Measurements from ENCODE around the gene KRTAP4-4.

The KRTAP4-4 gene

GRCh38 chr17:41168121-41168520, 7.6 kb upstream of the KRTAP4-4 start, which contains the start of gene KRTAP4-3:
Gene KRTAP4-3, minus strand, starts transcription at chr17:41168221. Its CDS starts 49 bp downstream, at chr17:41168172.
- TF ChIP-seq GATA2 (IDR thresholded peaks at IDR 0.05; ENCODE audit: low read depth, low read length) = no peak
- TF ChIP-seq GATA3 (IDR thresholded peaks at IDR 0.05; ENCODE audit: low read depth, low read length) = no peak

- TF ChIP-seq GATA2 (IDR thresholded peaks at IDR 0.05; ENCODE audit: low read depth, low read length) (no peak), GATA3 (IDR thresholded peaks at IDR 0.05; ENCODE audit: low read depth, low read length) (no peak)
Observed at GRCh38 chr17:41167561-41167960, 7.0 kb upstream of the KRTAP4-4 start.

- TF ChIP-seq GATA2 (IDR thresholded peaks at IDR 0.05; ENCODE audit: low read depth, low read length) = no peak
- TF ChIP-seq GATA3 (IDR thresholded peaks at IDR 0.05; ENCODE audit: low read depth, low read length) = no peak
Observed at GRCh38 chr17:41163828-41164227, 3.3 kb upstream of the KRTAP4-4 start.

GRCh38 chr17:41153856-41154255, 6.7 kb downstream of the KRTAP4-4 start:
- TF ChIP-seq GATA2 (IDR thresholded peaks at IDR 0.05; ENCODE audit: low read depth, low read length) = no peak
- TF ChIP-seq GATA3 (IDR thresholded peaks at IDR 0.05; ENCODE audit: low read depth, low read length) = no peak

- no peak for TF ChIP-seq GATA2 (IDR thresholded peaks at IDR 0.05; ENCODE audit: low read depth, low read length)
- TF ChIP-seq GATA3 (IDR thresholded peaks at IDR 0.05; ENCODE audit: low read depth, low read length) = no peak
Observed at GRCh38 chr17:41151525-41151924, 9.0 kb downstream of the KRTAP4-4 start.

GRCh38 chr17:41150026-41150425, 10.5 kb downstream of the KRTAP4-4 start:
- TF ChIP-seq GATA2 (IDR thresholded peaks at IDR 0.05; ENCODE audit: low read depth, low read length) (no peak), GATA3 (IDR thresholded peaks at IDR 0.05; ENCODE audit: low read depth, low read length) (no peak)

- TF ChIP-seq GATA2 (IDR thresholded peaks at IDR 0.05; ENCODE audit: low read depth, low read length) (no peak), GATA3 (IDR thresholded peaks at IDR 0.05; ENCODE audit: low read depth, low read length) (no peak)
Observed at GRCh38 chr17:41149652-41149985, 10.9 kb downstream of the KRTAP4-4 start, which contains the start of gene KRTAP4-5. Gene KRTAP4-5, minus strand, starts transcription at chr17:41149825. Its CDS starts 58 bp downstream, at chr17:41149767.

- TF ChIP-seq GATA2 (IDR thresholded peaks at IDR 0.05; ENCODE audit: low read depth, low read length) = no peak
- TF ChIP-seq GATA3 (IDR thresholded peaks at IDR 0.05; ENCODE audit: low read depth, low read length) = no peak
Observed at GRCh38 chr17:41147531-41148204, 12.9 kb downstream of the KRTAP4-4 start.

- no peak for TF ChIP-seq GATA2 (IDR thresholded peaks at IDR 0.05; ENCODE audit: low read depth, low read length)
- TF ChIP-seq GATA3 (IDR thresholded peaks at IDR 0.05; ENCODE audit: low read depth, low read length) = no peak
Observed at GRCh38 chr17:41145261-41145660, 15.3 kb downstream of the KRTAP4-4 start.

GRCh38 chr17:41144846-41145245, 15.7 kb downstream of the KRTAP4-4 start:
- no peak for TF ChIP-seq GATA2 (IDR thresholded peaks at IDR 0.05; ENCODE audit: low read depth, low read length)
- no peak for TF ChIP-seq GATA3 (IDR thresholded peaks at IDR 0.05; ENCODE audit: low read depth, low read length)

- TF ChIP-seq GATA2 (IDR thresholded peaks at IDR 0.05; ENCODE audit: low read depth, low read length) (no peak), GATA3 (IDR thresholded peaks at IDR 0.05; ENCODE audit: low read depth, low read length) (no peak)
Observed at GRCh38 chr17:41141361-41141760, 19.2 kb downstream of the KRTAP4-4 start.

GRCh38 chr17:41140360-41141131, 20.0 kb downstream of the KRTAP4-4 start, which contains the start of gene KRTAP4-6:
Gene KRTAP4-6, minus strand, starts transcription at chr17:41140544. Its CDS starts 57 bp downstream, at chr17:41140487.
- no peak for TF ChIP-seq GATA2 (IDR thresholded peaks at IDR 0.05; ENCODE audit: low read depth, low read length)
- no peak for TF ChIP-seq GATA3 (IDR thresholded peaks at IDR 0.05; ENCODE audit: low read depth, low read length)

- TF ChIP-seq GATA3 (IDR thresholded peaks at IDR 0.05; ENCODE audit: low read depth, low read length) (no peak), GATA2 (IDR thresholded peaks at IDR 0.05; ENCODE audit: low read depth, low read length) (no peak)
Observed at GRCh38 chr17:41133880-41134735, 26.4 kb downstream of the KRTAP4-4 start.

GRCh38 chr17:41131979-41132378, 28.6 kb downstream of the KRTAP4-4 start:
- TF ChIP-seq GATA3 (IDR thresholded peaks at IDR 0.05; ENCODE audit: low read depth, low read length) (no peak), GATA2 (IDR thresholded peaks at IDR 0.05; ENCODE audit: low read depth, low read length) (no peak)

Data from SH-SY5Y (cell line).